Measurements from ENCODE around the gene TM4SF18. TPM values are rescaled to one million over a fixed set of nuclear protein-coding genes. Genes with fewer than 3 reads are reported as not detected.
A peak's percentile ranks its signal among the peaks of the same experiment; 100 is the strongest.
"Not testable (repeated sequence)": the region's sequence is repeated elsewhere in the genome, so short reads cannot be mapped to it uniquely, and the experiment has no call there.

The TM4SF18 gene
- total RNA-seq, 2 experiments from 2014 or later: not detected

DNA sequence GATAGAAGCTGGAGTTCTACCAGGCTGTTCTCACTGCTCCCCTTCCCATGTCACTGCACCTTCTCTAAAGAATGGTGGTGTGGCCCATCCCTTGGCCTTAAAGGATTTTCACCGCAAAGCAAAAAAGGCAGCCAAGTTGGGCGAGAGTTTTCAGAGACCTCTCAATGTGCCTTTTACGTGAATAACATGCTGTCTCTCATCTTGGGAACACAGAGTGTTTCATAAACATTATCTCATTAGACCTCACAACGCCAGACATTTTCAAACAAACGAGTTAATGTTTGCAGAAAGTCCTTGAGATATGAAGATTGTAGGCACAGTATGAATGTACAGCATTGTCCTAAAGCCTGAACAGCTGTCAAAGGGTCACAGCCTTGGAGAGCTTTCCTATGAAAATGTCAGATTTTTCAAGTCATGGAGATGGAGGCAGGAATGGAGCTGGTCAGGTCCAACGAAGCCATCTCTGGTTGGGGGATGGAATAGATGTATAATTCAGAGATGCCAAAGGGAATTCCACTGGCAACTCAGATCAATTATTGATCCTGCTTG lies 22.7 kb upstream of the TM4SF18 start:
- Mint-ChIP-seq H3K27me3 (peaks cover 40% of the 10 kb centered on the region), H3K27ac (no peak overlapping the region), H3K4me3 (no peak overlapping the region), H3K36me3 (no peaks in the 10 kb centered on the region), H3K9me3 (ENCODE audit: low read depth) (no peaks in the 10 kb centered on the region), H3K4me1 (no peaks in the 10 kb centered on the region)
- DNase-seq: no peak
- CTCF ChIA-PET: no interaction called here
- ATAC-seq: no peak

DNA sequence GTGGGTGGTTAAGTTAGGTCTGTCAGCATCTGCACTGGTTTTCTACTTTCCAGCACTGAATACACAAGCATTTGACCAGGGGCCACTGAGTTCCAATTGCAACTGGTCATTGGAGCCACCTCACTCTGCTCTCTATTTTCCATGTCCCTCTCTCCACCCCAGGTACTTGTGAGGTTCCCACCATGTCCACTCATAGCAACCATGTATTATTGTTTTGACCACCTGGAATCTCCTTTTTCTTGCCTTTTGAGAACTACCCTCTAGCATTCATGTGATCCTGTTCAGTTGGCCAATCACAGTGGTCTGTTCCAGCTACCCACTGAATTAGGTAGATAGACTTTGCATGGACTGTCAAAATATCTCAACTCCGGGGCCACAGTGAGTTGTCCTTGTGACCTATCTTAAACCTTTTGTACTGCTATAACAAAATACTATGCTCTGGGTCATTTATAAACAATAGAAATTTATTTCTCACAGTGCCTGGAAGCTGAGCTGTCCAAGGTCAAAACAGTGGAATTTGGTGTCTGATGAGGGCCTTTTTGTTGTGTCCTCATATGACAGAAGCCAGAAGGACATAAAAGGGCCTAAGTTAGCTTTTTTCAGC lies 20.2 kb upstream of the TM4SF18 start:
- Mint-ChIP-seq H3K36me3 (no peaks in the 10 kb centered on the region), H3K9me3 (ENCODE audit: low read depth) (no peaks in the 10 kb centered on the region), H3K4me1 (no peaks in the 10 kb centered on the region), H3K4me3 (no peak overlapping the region), H3K27ac (no peak overlapping the region), H3K27me3 (peaks cover 43% of the 10 kb centered on the region)
- ATAC-seq (no peak), DNase-seq (no peak)
- CTCF ChIA-PET: interaction anchor here (0.9 to 1.8 kb wide), 3 partner anchors 8 to 152 kb away, joined by 3 to 6 read pairs (median 3); no protein-coding TSS in a partner anchor

DNA sequence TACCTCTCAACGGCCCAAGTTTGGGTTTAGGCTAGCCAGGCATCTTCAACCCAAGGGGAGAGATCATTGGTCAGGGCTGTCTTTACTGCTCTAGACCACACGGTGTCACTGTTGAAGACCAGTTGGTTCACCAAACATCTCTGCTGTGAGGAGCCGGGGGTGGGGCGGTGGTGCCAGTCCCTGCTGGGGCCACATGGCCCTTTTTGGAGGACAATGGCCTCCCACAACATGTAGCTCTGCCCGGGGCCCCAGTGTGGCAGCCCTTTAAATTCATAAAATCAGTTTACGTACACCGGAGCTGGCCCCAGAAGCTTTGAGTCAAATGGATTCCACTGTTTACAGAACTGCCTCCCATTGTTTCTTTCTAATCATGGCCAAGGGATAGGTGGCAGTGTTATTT lies 19.1 kb upstream of the TM4SF18 start:
- no peaks in the 10 kb centered on the region for H3K9me3 Mint-ChIP-seq (ENCODE audit: low read depth)
- H3K4me3 Mint-ChIP-seq: no peak overlapping the region
- CTCF ChIA-PET: interaction anchor here (1.0 to 1.8 kb wide), 2 partner anchors 9 to 116 kb away, joined by 3 to 6 read pairs; no protein-coding TSS in a partner anchor
- no peaks in the 10 kb centered on the region for H3K4me1 Mint-ChIP-seq
- no peaks in the 10 kb centered on the region for H3K36me3 Mint-ChIP-seq
- peaks cover 43% of the 10 kb centered on the region for H3K27me3 Mint-ChIP-seq
- no peak overlapping the region for H3K27ac Mint-ChIP-seq
- peak; percentile 66 for ATAC-seq
- peak; percentile 49 for DNase-seq

DNA sequence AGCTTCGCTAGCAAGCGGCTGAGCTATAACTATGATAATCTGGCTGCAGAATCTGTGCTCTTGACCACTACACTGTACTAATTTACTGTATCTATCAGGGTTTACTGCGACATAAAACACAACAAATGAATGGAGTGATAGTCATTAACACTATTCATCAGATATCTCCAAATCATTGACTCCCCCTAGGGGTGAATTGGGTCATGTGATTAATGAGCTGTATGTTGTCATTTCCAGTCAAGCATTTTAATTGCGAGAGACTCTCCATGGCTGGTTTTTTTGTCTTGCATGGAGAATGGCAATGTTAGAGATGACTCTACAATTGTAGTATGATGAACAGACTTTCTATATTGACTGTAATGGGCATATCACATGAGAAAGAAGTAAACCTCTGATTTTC lies 10.5 kb upstream of the TM4SF18 start:
- Mint-ChIP-seq H3K4me3 (no peak overlapping the region), H3K27me3 (peaks cover 56% of the 10 kb centered on the region), H3K4me1 (peaks cover 7% of the 10 kb centered on the region), H3K27ac (no peak overlapping the region), H3K36me3 (no peaks in the 10 kb centered on the region), H3K9me3 (ENCODE audit: low read depth) (no peaks in the 10 kb centered on the region)
- CTCF ChIA-PET: no interaction called here
- ATAC-seq (no peak), DNase-seq (no peak)

DNA sequence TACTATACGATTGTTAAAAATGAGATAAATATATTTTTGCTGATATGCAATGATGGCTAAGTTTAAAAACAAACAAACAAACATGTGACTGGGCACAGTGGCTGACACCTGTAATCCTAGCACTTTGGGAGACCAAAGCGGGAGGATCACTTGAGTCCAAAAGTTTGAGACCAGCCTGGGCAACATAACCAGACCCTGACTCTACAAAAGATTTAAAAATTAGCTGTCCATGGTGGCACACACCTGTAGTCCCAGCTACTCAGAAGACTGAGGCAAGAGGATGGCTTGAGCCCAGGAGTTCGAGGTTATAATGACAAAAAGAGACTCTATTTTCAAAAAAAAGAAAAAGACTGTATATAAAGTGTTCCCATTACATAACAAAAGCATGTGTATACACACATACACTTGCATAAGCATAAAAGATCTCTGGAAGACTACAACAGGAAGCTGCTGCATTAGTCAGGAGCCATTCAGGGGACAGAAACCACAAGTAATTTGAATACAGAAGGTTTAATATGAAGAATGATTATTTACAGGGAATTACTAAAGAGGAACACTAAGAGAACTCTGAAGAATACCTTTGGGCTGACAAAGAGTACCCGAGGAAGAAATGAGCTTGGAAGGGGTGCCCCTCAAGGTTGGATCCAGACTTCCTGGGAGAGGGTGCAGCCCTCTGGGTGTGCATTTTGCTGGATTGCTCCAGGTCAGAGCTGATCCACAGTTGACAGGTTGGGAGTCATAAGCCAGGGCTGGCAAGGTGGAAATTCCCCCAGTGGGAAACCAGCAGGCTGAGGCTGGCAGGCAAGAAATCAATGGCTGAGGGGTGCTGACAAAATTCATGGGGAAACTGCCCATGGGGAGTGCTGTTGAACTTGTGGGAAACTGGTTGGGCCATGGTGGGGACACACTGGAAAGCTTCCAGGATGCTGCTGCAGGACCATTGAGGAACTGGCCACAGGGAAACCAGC lies 9.3 kb upstream of the TM4SF18 start:
- H3K27me3 Mint-ChIP-seq: peaks cover 50% of the 10 kb centered on the region
- DNase-seq: no peak
- H3K9me3 Mint-ChIP-seq (ENCODE audit: low read depth): peaks cover 2% of the 10 kb centered on the region
- H3K36me3 Mint-ChIP-seq: no peaks in the 10 kb centered on the region
- no peak overlapping the region for H3K27ac Mint-ChIP-seq
- H3K4me3 Mint-ChIP-seq: no peak overlapping the region
- peaks cover 7% of the 10 kb centered on the region for H3K4me1 Mint-ChIP-seq
- CTCF ChIA-PET: interaction anchor here (0.6 to 1.3 kb wide), 2 partner anchors 9 to 387 kb away, joined by 3 read pairs; partner anchors contain the start of gene TM4SF18
- ATAC-seq: no peak

DNA sequence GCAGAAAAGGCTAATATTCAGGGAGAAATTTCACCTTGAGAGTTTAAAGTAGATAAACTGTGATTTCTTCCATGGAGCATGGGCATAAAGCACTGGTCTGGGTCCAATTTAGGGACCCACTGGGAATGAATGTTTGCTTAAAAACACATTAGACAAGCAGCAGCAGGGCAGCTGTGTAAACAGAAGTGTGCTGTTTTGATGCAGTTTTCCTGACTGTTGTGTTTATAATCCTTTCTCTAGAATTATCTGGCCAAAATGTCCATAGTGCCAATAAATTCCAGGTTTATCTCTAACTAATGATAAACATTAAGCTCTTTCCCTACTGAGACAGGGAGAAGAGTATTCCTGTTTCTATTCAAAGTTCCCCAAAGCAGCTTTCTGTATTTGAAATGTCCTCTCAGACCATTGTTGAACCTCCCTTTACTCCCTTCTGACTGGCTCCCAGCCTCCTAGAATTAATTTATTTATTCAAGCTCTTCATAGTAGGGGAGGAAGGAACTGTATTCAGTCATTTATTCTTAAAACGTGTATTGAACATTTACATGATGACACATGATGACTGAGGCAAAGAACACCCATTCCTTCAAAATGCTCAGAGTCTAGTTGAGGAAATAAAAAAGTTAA lies 7.0 kb upstream of the TM4SF18 start:
- ATAC-seq (no peak), DNase-seq (no peak)
- no peak overlapping the region for H3K4me3 Mint-ChIP-seq
- no peak overlapping the region for H3K27ac Mint-ChIP-seq
- H3K9me3 Mint-ChIP-seq (ENCODE audit: low read depth): peaks cover 2% of the 10 kb centered on the region
- H3K4me1 Mint-ChIP-seq: peaks cover 7% of the 10 kb centered on the region
- no peaks in the 10 kb centered on the region for H3K36me3 Mint-ChIP-seq
- CTCF ChIA-PET: no interaction called here
- H3K27me3 Mint-ChIP-seq: peaks cover 41% of the 10 kb centered on the region

DNA sequence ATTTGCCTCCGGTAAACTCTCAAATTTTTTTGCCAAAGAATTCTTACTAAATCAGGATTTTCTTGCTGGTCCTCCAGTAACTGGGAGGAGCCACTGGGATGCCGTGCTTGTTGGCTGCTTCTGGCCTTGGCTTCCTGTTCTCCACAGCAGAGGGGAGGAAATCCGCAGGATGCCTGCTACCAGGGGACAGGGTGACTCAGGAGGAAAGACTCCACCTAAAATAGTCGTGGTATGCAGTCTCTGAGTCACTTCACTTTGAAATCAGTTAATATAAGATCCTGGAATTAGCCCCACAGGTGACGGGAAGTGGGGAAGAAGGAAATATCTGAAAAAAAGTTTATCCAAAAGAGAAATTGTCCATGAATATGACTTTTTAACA lies 6.5 kb upstream of the TM4SF18 start:
- CTCF ChIA-PET: no interaction called here
- DNase-seq: no peak
- Mint-ChIP-seq H3K36me3 (no peaks in the 10 kb centered on the region), H3K27ac (no peak overlapping the region), H3K9me3 (ENCODE audit: low read depth) (peaks cover 2% of the 10 kb centered on the region), H3K27me3 (peaks cover 37% of the 10 kb centered on the region), H3K4me1 (peaks cover 7% of the 10 kb centered on the region), H3K4me3 (no peak overlapping the region)
- no peak for ATAC-seq

DNA sequence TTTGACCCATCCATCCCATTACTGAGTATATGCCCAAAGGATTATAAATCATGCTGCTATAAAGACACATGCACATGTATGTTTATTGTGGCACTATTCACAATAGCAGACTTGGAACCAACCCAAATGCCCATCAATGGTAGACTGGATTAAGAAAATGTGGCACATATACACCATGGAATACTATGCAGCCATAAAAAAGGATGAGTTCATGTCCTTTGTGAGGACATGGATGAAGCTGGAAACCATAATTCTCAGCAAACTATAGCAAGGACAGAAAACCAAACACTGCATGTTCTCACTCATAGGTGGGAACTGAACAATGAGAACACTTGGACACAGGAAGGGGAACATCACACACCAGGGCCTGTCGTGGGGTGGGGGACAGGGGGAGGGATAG lies 4.0 kb upstream of the TM4SF18 start:
- not testable (repeated sequence) for H3K36me3 Mint-ChIP-seq; H3K4me3 Mint-ChIP-seq; ATAC-seq; H3K4me1 Mint-ChIP-seq; H3K27ac Mint-ChIP-seq; DNase-seq; H3K9me3 Mint-ChIP-seq (ENCODE audit: low read depth)
- H3K27me3 Mint-ChIP-seq: peaks cover 30% of the 10 kb centered on the region
- CTCF ChIA-PET: interaction anchor here (0.9 kb wide), 1 partner anchor 10 kb away, joined by 3 read pairs; no protein-coding TSS in a partner anchor

DNA sequence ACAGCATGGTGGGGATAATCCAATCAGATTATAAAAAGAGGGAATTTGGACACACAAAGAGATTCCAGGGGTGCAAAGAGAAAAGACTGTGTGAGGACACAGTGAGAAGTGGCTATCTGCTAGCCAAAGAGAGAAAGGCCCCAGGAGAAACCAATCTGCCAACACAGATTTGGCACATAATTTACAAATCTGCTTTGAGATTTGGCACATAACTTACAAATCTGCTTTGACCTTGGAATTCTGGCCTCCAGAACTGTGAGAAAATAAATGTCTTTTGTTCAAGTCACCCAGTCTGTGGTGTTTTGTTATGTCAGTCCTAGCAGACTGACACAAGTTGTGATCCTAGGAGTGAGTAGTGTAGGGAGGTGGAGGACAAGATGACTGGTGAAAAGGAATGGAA lies 3.5 kb upstream of the TM4SF18 start:
- DNase-seq: no peak
- Mint-ChIP-seq H3K9me3 (ENCODE audit: low read depth) (peaks cover 2% of the 10 kb centered on the region), H3K4me3 (no peak overlapping the region), H3K4me1 (peaks cover 7% of the 10 kb centered on the region), H3K36me3 (no peaks in the 10 kb centered on the region), H3K27ac (no peak overlapping the region), H3K27me3 (peaks cover 30% of the 10 kb centered on the region)
- CTCF ChIA-PET: interaction anchor here (0.9 kb wide), 1 partner anchor 9 kb away, joined by 3 read pairs; no protein-coding TSS in a partner anchor
- no peak for ATAC-seq

DNA sequence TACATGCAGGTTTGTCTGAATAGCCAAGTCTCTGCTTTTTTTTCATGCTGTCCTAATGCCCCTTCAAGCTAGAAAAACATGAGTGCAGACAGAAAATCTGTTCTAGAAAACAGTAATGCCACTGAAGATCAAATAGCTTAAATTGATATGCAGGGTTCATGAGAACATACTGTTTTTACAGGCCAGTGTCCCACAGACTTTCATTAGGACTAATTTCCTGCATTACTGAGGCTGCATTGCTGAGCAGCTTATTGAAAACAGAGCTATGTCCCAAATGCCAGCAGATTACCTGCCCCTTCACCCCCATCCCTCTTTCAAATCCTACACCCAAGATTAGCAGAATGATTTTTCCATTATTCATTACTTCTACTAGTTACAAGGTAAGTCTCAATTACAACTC lies 665 bp downstream of the TM4SF18 start:
- no peak for DNase-seq
- no peak for ATAC-seq
- Mint-ChIP-seq H3K9me3 (ENCODE audit: low read depth) (no peaks in the 10 kb centered on the region), H3K4me3 (no peak overlapping the region), H3K27me3 (peaks cover 24% of the 10 kb centered on the region), H3K27ac (no peak overlapping the region), H3K36me3 (no peaks in the 10 kb centered on the region), H3K4me1 (no peaks in the 10 kb centered on the region)
- CTCF ChIA-PET: no interaction called here

DNA sequence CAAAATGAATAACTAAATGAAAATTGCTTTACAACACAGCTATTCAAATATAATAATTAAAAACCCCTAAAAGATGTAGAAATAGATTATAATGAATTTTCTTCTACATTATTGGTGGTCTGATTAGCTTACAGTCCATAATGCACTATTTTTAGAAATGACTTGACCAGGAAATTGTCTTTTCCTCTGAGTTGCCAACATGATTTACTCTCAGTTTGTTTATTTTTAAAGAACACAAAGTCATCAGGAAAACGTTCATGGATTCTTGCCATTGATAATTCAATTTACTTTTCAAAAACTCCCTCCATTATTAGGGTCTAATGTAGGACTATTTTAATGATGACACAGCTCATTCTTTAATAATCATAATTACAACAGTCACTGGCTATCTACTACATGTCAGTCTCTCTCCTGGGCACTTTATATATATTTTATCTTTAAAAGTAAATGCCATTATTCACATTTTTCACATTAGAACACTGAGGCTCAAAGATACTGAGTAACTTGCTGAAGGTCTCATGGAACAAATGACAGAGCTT lies 1.1 kb downstream of the TM4SF18 start:
- ATAC-seq: no peak
- no peaks in the 10 kb centered on the region for H3K36me3 Mint-ChIP-seq
- H3K4me3 Mint-ChIP-seq: no peak overlapping the region
- no peaks in the 10 kb centered on the region for H3K9me3 Mint-ChIP-seq (ENCODE audit: low read depth)
- CTCF ChIA-PET: no interaction called here
- peaks cover 28% of the 10 kb centered on the region for H3K27me3 Mint-ChIP-seq
- no peak overlapping the region for H3K27ac Mint-ChIP-seq
- H3K4me1 Mint-ChIP-seq: no peaks in the 10 kb centered on the region
- DNase-seq: no peak

DNA sequence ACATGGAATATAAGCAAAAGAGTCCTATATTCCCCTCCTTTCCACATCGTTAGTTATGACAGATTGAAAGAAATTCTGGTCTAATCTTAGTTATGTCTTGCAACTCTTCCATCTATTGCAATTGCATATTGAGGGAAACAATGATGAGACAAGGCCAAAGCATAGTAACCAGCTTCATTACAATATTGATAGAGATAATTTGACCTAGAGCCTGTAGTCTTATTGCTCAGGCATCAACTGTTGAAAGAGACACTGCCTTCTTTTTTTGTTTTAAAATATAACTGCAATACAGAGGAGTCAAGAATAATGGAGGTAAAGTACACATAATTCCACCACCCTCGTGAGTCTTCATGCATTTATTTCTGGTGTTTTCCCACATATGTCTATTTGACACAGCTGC lies 2.0 kb downstream of the TM4SF18 start:
- CTCF ChIA-PET: no interaction called here
- DNase-seq (no peak), ATAC-seq (no peak)
- Mint-ChIP-seq H3K4me1 (no peaks in the 10 kb centered on the region), H3K27ac (no peak overlapping the region), H3K36me3 (no peaks in the 10 kb centered on the region), H3K27me3 (peaks cover 30% of the 10 kb centered on the region), H3K4me3 (no peak overlapping the region), H3K9me3 (ENCODE audit: low read depth) (no peaks in the 10 kb centered on the region)
